Body of pancreas (tissue), 4 donors: ENCODE results near the gene CUL5.
A peak's percentile ranks its signal among the peaks of the same experiment; 100 is the strongest.

ENCODE experiments used
- CTCF ChIP-seq, 7 experiments: fragments of 450-650 bp in 4 of 7; fragments of 200-600 bp in 3 of 7; sonication (generic) in 3 of 7; IDR thresholded peaks; one replicate each; pipeline ENCODE4 v1.5.1; 2016 to 2019; ENCODE audit warnings: antibody characterized with exemption in 7 of 7
- POLR2A ChIP-seq, 3 donors: fragments of 450-650 bp; IDR thresholded peaks; one replicate each; pipeline ENCODE4 v1.6.1; 2016; ENCODE audit warnings: antibody characterized with exemption in 3 of 3, mild to moderate bottlenecking in 2 of 3

- peak; percentile 78 to 95 (median 90) for TF ChIP-seq CTCF (IDR thresholded peaks at IDR 0.05)
- peak; percentile 77 to 88 (median 84) for TF ChIP-seq POLR2A (IDR thresholded peaks at IDR 0.05)
Measured at GRCh38 chr11:108008656-108009496, at the start of gene CUL5.
